ENCODE results near the gene DPP6.
"Not testable (repeated sequence)": the region's sequence is repeated elsewhere in the genome, so short reads cannot be mapped to it uniquely, and the experiment has no call there.

Gene DPP6

GRCh38 chr7:154676422-154677073, 624.4 kb downstream of the DPP6 start:
- H3K36me3 ChIP-seq (ENCODE audit: control insufficient read depth, insufficient read depth, low read length) = no peaks in the 10 kb centered on the region
- no peak for DNase-seq (ENCODE audit: extremely low read depth, insufficient read length)
- TF ChIP-seq CTCF (IDR thresholded peaks at IDR 0.05; ENCODE audit: insufficient read depth, low read length, poor library complexity, severe bottlenecking) = no peak
- no peaks in the 10 kb centered on the region for H3K27me3 ChIP-seq (replicated peaks; ENCODE audit: control insufficient read depth, insufficient read depth, low read length)
- H3K4me3 ChIP-seq (replicated peaks; ENCODE audit: low read depth, low read length) = no peak overlapping the region

DNA sequence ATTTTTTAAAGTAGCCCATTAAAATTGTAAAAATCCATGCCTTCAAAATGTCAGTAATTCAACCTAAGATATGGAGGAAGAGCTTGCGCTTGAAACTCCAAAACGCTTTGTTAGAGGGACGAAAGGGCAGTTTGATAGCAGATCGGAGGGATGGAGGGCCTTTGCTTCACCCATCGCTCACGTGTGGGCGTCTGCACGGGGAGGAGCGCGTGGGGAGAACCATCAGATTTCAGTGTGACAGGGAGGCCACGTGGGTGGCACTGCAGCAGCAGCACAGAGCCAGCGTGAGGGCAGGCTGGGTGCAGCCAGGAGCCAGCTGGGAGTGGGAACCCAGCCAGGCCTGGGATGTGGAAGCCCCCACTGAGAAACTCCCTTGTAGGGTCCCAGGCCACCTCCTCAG, 625.3 kb downstream of the DPP6 start:
- H3K27me3 ChIP-seq (replicated peaks; ENCODE audit: control insufficient read depth, insufficient read depth, low read length) = no peaks in the 10 kb centered on the region
- H3K4me3 ChIP-seq (replicated peaks; ENCODE audit: low read depth, low read length) = no peak overlapping the region
- H3K36me3 ChIP-seq (ENCODE audit: control insufficient read depth, insufficient read depth, low read length) = no peaks in the 10 kb centered on the region
- TF ChIP-seq CTCF (IDR thresholded peaks at IDR 0.05; ENCODE audit: insufficient read depth, low read length, poor library complexity, severe bottlenecking) = no peak
- no peak for DNase-seq (ENCODE audit: extremely low read depth, insufficient read length)

DNA sequence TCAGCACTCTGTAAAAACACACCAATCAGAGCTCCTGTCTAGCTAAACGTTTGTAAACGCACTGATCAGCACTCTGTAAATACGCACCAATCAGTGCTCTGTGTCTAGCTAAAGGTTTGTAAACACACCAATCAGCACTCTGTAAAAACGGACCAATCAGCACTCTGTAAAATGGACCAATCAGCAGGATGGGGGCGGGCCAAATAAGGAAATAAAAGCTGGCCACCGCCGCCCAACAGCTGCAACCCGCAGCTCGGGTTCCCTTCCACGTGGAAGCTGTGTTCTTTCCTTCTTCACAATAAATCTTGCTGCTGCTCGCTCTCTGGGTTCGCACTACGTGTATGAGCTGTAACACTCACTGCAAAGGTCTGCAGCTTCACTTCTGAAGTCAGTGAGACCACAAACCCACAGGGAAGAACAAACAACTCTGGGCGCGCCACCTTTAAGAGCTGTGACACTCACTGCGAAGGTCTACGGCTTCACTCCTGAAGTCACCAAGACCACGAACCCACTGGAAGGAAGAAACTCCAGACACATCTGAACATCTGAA, 625.9 kb downstream of the DPP6 start:
- not testable (repeated sequence) for DNase-seq (ENCODE audit: extremely low read depth, insufficient read length); H3K36me3 ChIP-seq (ENCODE audit: control insufficient read depth, insufficient read depth, low read length)

DNA sequence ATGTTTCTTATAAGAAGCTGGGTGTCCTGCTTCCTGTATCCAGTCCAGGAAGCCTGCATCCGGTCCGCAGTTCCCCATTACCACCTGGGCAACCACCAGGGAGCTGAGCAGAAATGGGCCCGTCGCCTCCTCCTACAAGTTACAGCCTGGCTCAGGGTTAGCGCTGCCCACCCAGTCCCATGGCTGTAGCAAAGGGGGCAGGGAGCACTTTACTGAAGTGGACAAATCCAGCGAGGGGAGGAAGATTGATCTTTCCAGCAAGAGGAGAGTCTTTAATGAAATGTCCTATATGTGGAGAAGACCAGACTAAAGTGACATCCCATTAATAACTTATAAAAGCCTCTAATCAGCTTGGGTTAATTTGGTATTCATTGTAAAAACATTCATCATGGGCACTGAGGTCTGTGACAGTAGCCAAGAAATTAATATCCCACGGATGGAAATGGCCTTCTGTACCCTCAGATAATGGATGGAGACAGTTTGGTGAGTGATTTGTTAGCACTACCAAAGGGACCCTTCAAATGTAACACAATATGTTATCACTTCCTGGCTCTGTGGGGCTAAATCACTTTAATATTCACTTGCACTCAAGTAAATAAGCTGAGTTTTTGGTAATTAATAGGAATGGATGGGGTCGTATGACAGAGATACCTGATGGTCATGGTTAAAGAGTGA, 627.3 kb downstream of the DPP6 start:
- DNase-seq (ENCODE audit: extremely low read depth, insufficient read length) = no peak
- no peak overlapping the region for H3K4me3 ChIP-seq (replicated peaks; ENCODE audit: low read depth, low read length)
- TF ChIP-seq CTCF (IDR thresholded peaks at IDR 0.05; ENCODE audit: insufficient read depth, low read length, poor library complexity, severe bottlenecking) = no peak
- H3K36me3 ChIP-seq (ENCODE audit: control insufficient read depth, insufficient read depth, low read length) = no peaks in the 10 kb centered on the region
- no peaks in the 10 kb centered on the region for H3K27me3 ChIP-seq (replicated peaks; ENCODE audit: control insufficient read depth, insufficient read depth, low read length)

More for the DNA sequence above, 625.9 kb downstream of the DPP6 start:
- H3K4me3 ChIP-seq (replicated peaks; ENCODE audit: low read depth, low read length); H3K27me3 ChIP-seq (replicated peaks; ENCODE audit: control insufficient read depth, insufficient read depth, low read length): not testable (repeated sequence)

DNA sequence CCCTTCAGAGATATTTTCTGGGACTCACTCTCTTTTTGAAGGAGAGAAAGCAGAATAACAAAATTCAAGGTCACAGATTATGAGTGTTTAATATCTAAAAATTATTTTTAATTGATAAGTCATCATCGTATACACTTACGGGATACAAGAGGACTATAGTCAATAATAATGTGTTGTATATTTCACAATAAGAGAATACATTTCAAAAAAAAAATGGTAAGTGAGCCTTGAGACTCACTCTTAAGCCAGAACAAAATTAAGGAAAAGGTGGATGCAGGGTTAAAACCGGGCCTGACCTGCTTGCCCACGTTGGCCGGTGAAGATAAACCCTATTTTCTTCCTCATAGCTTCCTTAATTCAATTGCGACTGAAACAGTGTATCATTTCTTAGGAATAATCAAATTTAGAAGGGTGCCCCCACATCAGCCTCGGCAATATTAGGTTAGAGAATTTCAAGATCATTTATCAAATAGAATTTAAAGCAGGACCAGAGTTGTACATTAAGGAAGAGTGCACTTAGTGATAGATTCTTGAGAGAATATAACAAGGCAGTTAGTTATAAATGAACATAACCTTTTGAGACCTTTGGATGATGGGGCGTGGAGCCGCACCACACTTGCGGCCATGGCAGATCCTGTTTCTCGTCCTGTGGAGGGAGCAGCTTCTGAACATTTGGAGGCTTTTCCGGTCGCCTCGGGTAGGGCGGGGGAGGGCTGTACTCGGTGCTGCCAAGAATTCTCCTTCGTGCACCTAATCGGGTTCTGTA, 628.9 kb downstream of the DPP6 start:
- Histone ChIP-seq H3K36me3 (ENCODE audit: control insufficient read depth, insufficient read depth, low read length) (no peaks in the 10 kb centered on the region), H3K4me3 (replicated peaks; ENCODE audit: low read depth, low read length) (no peak overlapping the region), H3K27me3 (replicated peaks; ENCODE audit: control insufficient read depth, insufficient read depth, low read length) (no peaks in the 10 kb centered on the region)
- no peak for DNase-seq (ENCODE audit: extremely low read depth, insufficient read length)
- no peak for TF ChIP-seq CTCF (IDR thresholded peaks at IDR 0.05; ENCODE audit: insufficient read depth, low read length, poor library complexity, severe bottlenecking)

DNA sequence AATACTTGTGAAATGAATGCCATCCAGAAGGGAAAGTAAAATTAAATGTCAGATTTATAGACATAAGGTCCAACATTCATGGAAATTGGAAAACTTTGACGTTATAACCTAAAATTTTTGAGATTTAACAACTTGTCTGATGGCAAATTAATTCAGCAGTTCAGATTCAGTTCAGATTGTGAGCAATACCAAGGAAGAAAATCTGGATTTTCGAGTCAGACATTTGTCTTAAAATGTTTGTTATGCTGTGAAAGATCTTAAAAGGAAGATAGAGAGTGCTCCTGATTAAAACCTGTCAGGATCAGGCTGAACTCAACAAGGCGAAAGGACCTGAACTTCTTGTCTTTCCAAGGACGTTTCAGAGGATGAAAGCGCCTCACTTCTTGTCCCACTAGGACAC, 629.8 kb downstream of the DPP6 start:
- Histone ChIP-seq H3K4me3 (replicated peaks; ENCODE audit: low read depth, low read length) (no peak overlapping the region), H3K27me3 (replicated peaks; ENCODE audit: control insufficient read depth, insufficient read depth, low read length) (no peaks in the 10 kb centered on the region), H3K36me3 (ENCODE audit: control insufficient read depth, insufficient read depth, low read length) (no peaks in the 10 kb centered on the region)
- DNase-seq (ENCODE audit: extremely low read depth, insufficient read length) = no peak
- no peak for TF ChIP-seq CTCF (IDR thresholded peaks at IDR 0.05; ENCODE audit: insufficient read depth, low read length, poor library complexity, severe bottlenecking)

All from GM06990 (cell line).